ENCODE results near the gene PNMA6E.

Gene PNMA6E

DNA sequence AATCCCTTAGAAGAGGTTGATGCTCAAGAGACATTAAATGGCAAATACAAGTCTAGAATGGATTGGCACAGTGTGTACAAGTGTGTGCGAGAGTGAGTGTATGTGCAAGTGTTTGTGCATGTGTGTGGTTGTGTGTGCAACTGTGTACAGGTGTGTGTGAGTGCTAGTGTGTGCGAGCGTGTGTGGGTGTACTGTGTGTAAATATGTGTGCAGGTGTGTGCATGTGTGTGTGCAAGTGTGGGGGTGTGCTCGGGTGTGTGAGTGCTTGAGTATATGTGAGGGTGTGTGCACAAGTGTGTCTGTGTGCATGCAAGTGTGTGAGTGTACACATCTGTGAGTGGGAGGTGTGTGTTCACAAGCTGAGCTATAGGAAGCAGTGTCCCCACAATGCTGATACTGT, 38.8 kb upstream of the PNMA6E start:
- H3K27me3 ChIP-seq (ENCODE audit: insufficient read depth, low read length, poor library complexity) = no peaks in the 10 kb centered on the region
- no peaks in the 10 kb centered on the region for H3K4me1 ChIP-seq (ENCODE audit: insufficient read depth, low read length)
- DNase-seq (no peak), ATAC-seq (ENCODE audit: insufficient read depth, low read depth) (no peak)
- H3K4me2 ChIP-seq (ENCODE audit: insufficient read depth, low read length) = no peak overlapping the region
- TF ChIP-seq EZH2 (IDR thresholded peaks at IDR 0.05; ENCODE audit: borderline replicate concordance, low read depth, low read length, severe bottlenecking) = no peak
- TF ChIP-seq, protein P1, sequence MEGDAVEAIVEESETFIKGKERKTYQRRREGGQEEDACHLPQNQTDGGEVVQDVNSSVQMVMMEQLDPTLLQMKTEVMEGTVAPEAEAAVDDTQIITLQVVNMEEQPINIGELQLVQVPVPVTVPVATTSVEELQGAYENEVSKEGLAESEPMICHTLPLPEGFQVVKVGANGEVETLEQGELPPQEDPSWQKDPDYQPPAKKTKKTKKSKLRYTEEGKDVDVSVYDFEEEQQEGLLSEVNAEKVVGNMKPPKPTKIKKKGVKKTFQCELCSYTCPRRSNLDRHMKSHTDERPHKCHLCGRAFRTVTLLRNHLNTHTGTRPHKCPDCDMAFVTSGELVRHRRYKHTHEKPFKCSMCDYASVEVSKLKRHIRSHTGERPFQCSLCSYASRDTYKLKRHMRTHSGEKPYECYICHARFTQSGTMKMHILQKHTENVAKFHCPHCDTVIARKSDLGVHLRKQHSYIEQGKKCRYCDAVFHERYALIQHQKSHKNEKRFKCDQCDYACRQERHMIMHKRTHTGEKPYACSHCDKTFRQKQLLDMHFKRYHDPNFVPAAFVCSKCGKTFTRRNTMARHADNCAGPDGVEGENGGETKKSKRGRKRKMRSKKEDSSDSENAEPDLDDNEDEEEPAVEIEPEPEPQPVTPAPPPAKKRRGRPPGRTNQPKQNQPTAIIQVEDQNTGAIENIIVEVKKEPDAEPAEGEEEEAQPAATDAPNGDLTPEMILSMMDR (IDR thresholded peaks at IDR 0.05; ENCODE audit: borderline replicate concordance, extremely low read depth, low read length, poor library complexity, severe bottlenecking) = no peak
- no peak overlapping the region for H2AFZ ChIP-seq (ENCODE audit: low read depth, low read length)
- no peaks in the 10 kb centered on the region for H4K20me1 ChIP-seq (ENCODE audit: insufficient read depth, low read length)
- no peak overlapping the region for H3K9ac ChIP-seq (ENCODE audit: low read depth, low read length)
- no peak overlapping the region for H3K27ac ChIP-seq (ENCODE audit: low read length)
- no peaks in the 10 kb centered on the region for H3K9me3 ChIP-seq (ENCODE audit: insufficient read depth, low read length, severe bottlenecking)
- no peaks in the 10 kb centered on the region for H3K36me3 ChIP-seq (ENCODE audit: insufficient read depth, low read length)
- no peaks in the 10 kb centered on the region for H3K79me2 ChIP-seq (ENCODE audit: insufficient read depth, low read length)
- no peak overlapping the region for H3K4me3 ChIP-seq (ENCODE audit: low read depth in 1 of 2, low read length in 2 of 2)

DNA sequence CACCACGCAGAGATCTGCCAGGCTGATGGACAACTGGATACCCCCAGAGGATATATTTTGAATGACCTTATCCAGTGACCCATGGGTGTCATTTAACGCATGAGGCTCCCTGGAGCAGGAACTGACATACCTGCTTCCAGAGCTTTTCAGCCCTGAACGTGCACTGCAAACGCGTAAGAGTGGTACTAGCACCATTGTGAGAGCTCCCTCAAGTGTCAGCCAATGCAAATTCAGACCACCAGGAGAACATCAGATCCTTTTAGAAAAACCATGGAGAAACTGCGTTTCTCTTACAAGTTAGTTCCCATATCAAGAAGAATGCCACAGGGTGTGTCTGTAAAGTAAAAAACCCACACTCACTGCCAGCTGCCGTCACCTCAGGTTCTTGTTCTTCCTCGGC, 37.4 kb upstream of the PNMA6E start:
- no peak overlapping the region for H3K4me3 ChIP-seq (ENCODE audit: low read depth in 1 of 2, low read length in 2 of 2)
- H3K27me3 ChIP-seq (ENCODE audit: insufficient read depth, low read length, poor library complexity) = no peaks in the 10 kb centered on the region
- no peaks in the 10 kb centered on the region for H3K79me2 ChIP-seq (ENCODE audit: insufficient read depth, low read length)
- no peaks in the 10 kb centered on the region for H3K9me3 ChIP-seq (ENCODE audit: insufficient read depth, low read length, severe bottlenecking)
- no peak overlapping the region for H3K4me2 ChIP-seq (ENCODE audit: insufficient read depth, low read length)
- DNase-seq (no peak), ATAC-seq (ENCODE audit: insufficient read depth, low read depth) (no peak)
- no peak overlapping the region for H3K9ac ChIP-seq (ENCODE audit: low read depth, low read length)
- TF ChIP-seq, protein P1 (IDR thresholded peaks at IDR 0.05; ENCODE audit: borderline replicate concordance, extremely low read depth, low read length, poor library complexity, severe bottlenecking) = peak; percentile 9
- TF ChIP-seq EZH2 (IDR thresholded peaks at IDR 0.05; ENCODE audit: borderline replicate concordance, low read depth, low read length, severe bottlenecking) = no peak
- no peak overlapping the region for H2AFZ ChIP-seq (ENCODE audit: low read depth, low read length)
- H3K4me1 ChIP-seq (ENCODE audit: insufficient read depth, low read length) = no peaks in the 10 kb centered on the region
- no peaks in the 10 kb centered on the region for H3K36me3 ChIP-seq (ENCODE audit: insufficient read depth, low read length)
- H4K20me1 ChIP-seq (ENCODE audit: insufficient read depth, low read length) = no peaks in the 10 kb centered on the region
- H3K27ac ChIP-seq (ENCODE audit: low read length) = no peak overlapping the region

DNA sequence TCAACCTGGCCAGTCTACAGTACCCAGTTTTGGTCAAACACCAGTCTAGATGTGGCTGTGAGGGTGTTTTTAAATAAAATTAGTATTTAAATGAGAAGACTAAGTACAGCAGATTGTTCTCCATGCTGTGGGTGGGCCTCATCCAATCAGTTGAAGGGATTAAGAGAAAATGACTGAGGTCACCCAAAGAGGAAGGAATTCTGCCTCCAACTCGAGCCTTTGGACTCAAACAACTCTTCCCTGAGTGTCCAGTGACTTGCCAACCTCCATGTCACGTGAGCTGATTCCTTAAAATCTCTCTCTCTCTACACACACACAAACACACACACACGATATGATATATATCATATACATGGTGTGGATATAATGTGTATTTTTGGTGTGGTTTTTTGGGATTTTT, 34.7 kb upstream of the PNMA6E start:
- no peaks in the 10 kb centered on the region for H4K20me1 ChIP-seq (ENCODE audit: insufficient read depth, low read length)
- no peak for TF ChIP-seq EZH2 (IDR thresholded peaks at IDR 0.05; ENCODE audit: borderline replicate concordance, low read depth, low read length, severe bottlenecking)
- TF ChIP-seq, protein P1 (IDR thresholded peaks at IDR 0.05; ENCODE audit: borderline replicate concordance, extremely low read depth, low read length, poor library complexity, severe bottlenecking) = no peak
- no peak for DNase-seq
- H2AFZ ChIP-seq (ENCODE audit: low read depth, low read length) = no peak overlapping the region
- ATAC-seq (ENCODE audit: insufficient read depth, low read depth) = no peak
- H3K36me3 ChIP-seq (ENCODE audit: insufficient read depth, low read length) = no peaks in the 10 kb centered on the region
- H3K9ac ChIP-seq (ENCODE audit: low read depth, low read length) = no peak overlapping the region
- H3K9me3 ChIP-seq (ENCODE audit: insufficient read depth, low read length, severe bottlenecking) = no peaks in the 10 kb centered on the region
- no peaks in the 10 kb centered on the region for H3K27me3 ChIP-seq (ENCODE audit: insufficient read depth, low read length, poor library complexity)
- no peak overlapping the region for H3K27ac ChIP-seq (ENCODE audit: low read length)
- no peak overlapping the region for H3K4me2 ChIP-seq (ENCODE audit: insufficient read depth, low read length)
- no peaks in the 10 kb centered on the region for H3K4me1 ChIP-seq (ENCODE audit: insufficient read depth, low read length)
- no peak overlapping the region for H3K4me3 ChIP-seq (ENCODE audit: low read depth in 1 of 2, low read length in 2 of 2)
- H3K79me2 ChIP-seq (ENCODE audit: insufficient read depth, low read length) = no peaks in the 10 kb centered on the region

DNA sequence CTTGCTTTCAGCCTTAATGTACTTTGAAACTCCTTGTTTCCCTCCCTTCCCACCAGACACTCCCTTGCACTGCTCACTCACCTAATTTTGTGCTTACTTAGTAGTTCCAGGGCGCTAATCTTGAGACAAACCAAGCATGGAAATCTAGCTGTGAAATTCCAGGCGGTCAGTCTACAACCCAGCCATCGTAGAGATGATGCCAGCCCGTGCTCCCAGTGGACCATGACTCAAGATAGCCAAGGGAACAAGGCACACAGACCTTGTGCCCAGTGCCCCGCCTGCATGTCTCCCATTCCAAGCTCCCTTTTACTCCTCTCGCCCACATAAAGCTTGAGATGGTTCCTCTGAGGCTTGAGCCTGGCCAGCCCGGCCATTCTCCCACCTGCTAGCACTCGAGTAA, 33.7 kb upstream of the PNMA6E start:
- H3K9ac ChIP-seq (ENCODE audit: low read depth, low read length) = no peak overlapping the region
- H3K36me3 ChIP-seq (ENCODE audit: insufficient read depth, low read length) = no peaks in the 10 kb centered on the region
- TF ChIP-seq, protein P1 (IDR thresholded peaks at IDR 0.05; ENCODE audit: borderline replicate concordance, extremely low read depth, low read length, poor library complexity, severe bottlenecking) = no peak
- TF ChIP-seq EZH2 (IDR thresholded peaks at IDR 0.05; ENCODE audit: borderline replicate concordance, low read depth, low read length, severe bottlenecking) = no peak
- H3K4me2 ChIP-seq (ENCODE audit: insufficient read depth, low read length) = no peak overlapping the region
- H3K4me3 ChIP-seq (ENCODE audit: low read depth in 1 of 2, low read length in 2 of 2) = no peak overlapping the region
- H3K27ac ChIP-seq (ENCODE audit: low read length) = no peak overlapping the region
- no peaks in the 10 kb centered on the region for H4K20me1 ChIP-seq (ENCODE audit: insufficient read depth, low read length)
- H3K79me2 ChIP-seq (ENCODE audit: insufficient read depth, low read length) = no peaks in the 10 kb centered on the region
- no peak for ATAC-seq (ENCODE audit: insufficient read depth, low read depth)
- H3K27me3 ChIP-seq (ENCODE audit: insufficient read depth, low read length, poor library complexity) = no peaks in the 10 kb centered on the region
- DNase-seq = no peak
- no peaks in the 10 kb centered on the region for H3K9me3 ChIP-seq (ENCODE audit: insufficient read depth, low read length, severe bottlenecking)
- H3K4me1 ChIP-seq (ENCODE audit: insufficient read depth, low read length) = no peaks in the 10 kb centered on the region
- no peak overlapping the region for H2AFZ ChIP-seq (ENCODE audit: low read depth, low read length)
